HG03139 (cell line): ENCODE measurements around the gene ITPRID1.
"Not testable (repeated sequence)": the region's sequence is repeated elsewhere in the genome, so short reads cannot be mapped to it uniquely, and the experiment has no call there.

Source experiments
- ATAC-seq: cut with Tn5 transposase; IDR thresholded peaks from one replicate; pipeline ENCODE4 v1.9.1; 2021; ENCODE audit not compliant: unreplicated experiment

Gene ITPRID1

DNA sequence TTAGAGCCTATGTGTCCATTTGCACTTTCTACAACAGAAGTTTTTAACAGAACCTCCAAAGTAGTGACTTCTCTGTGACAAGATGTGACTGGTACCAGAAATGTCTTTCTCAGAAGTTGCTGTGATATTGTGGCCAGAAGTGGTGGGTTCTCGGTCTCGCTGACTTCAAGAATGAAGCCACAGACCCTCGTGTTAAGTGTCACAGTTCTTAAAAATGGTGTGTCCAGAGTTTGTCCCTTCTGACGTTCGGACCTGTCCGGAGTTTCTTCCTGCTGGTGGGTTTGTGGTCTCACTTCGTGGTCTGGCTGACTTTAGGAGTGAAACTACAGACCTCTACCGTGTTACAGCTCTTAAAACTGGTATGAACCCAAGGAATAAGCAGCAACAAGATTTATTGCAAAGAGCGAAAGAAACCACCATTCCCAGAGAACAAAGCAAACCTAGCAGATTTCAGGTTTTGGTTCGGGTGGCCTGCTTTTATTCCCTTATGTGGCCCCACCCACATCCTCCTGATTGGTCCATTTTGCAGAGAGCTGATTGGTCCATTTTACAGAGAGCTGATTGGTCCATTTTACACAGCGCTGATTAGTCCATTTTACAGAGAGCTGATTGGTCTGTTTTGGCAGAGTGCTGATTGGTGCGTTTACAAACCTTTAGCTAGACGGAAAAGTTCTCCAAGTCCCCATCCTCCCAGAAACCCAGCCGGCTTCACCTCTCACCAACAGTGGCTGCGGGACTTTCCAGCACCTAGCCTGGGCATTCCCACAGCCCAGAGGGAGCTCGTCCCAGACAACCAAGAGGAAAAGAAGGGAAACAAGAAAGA is 3.0 kb downstream of the ITPRID1 start:
- no peak for ATAC-seq

DNA sequence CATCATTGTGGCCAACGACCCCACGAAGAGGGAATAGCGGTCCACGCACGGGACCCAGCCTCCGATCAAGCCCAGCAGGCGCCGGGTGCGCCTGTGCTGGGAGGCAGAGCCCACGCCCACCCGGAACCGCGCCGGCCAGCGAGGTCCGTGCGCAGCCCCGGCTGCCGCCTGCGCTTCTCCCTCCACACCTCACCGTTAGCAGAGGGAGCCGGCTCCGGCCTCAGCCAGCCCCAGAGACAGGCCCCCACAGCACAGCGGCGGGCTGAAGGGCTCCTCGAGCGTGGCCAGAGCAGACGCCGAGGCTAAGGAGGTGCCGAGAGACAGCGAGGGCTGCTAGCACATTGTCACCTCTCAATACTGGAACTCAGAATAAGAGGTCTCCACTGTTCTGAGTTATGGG is 3.6 kb downstream of the ITPRID1 start:
- ATAC-seq, result no peak

DNA sequence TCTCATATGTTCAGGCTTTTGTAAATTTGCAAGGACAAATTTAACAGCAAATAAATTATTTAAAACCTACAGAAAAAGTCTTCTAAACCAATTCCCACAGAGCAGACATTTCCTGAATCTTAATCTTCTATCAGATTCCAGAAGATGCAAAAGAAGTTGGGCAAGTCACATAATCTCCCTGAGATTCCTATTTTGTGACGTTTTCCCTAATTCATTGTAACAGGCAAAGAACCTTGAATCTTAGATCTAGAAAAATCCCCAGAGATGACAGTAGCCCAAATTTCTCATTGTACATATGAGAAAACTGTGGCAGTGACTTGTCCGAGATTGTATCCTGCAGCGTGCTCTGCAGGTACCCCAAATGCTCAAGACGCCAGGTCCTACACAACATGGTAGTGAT is 4.9 kb downstream of the ITPRID1 start:
- ATAC-seq, result no peak

DNA sequence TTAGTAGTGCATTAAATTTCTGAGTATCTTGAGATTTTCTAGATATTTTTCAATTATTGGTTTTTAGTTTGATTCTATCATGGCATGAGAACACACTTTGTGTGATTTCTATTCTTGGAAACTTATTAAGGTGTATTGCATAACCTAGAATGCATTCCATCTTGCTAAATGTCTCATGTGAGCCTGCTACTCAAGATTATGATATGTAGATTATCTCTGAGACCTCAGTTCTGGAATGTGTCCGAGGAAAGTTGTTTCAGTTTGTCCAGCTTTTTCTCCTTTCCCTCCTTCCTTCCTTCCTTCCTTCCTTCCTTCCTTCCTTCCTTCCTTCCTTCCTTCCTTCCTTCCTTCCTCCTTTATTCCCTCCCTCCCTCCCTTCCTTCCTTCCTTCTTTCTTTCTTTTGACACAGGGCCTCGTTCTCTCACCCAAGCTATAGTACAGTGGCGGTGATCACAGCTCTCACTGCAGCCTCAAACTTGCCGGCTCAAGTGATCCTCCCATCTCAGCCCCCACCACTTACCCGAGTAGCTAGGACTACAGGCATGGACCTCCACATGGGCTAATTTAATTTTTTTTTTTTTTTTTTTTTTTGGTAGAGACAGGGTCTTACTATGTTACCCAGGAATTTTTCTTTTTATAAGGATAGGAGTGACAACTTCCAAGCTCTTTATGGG is 7.6 kb downstream of the ITPRID1 start:
- ATAC-seq, result no peak

DNA sequence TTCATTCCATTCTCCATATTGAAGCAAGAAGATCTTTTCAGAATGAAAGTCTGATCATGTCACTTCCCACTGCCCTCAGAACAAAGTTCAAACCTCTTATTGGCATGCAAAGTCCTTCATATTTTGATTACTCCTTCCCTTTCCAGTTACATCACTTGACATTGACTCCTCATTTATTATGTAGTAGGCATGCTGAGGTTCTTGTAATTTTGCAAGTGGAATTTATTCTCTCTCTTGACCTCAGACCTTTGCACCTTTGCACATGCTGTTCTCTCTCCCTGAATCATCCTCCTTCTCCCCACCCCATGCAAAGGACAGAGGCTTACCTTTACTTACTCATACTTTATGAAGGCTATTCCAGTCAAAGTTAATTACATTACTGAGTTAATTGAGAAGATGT is 13.0 kb downstream of the ITPRID1 start:
- ATAC-seq, result no peak

DNA sequence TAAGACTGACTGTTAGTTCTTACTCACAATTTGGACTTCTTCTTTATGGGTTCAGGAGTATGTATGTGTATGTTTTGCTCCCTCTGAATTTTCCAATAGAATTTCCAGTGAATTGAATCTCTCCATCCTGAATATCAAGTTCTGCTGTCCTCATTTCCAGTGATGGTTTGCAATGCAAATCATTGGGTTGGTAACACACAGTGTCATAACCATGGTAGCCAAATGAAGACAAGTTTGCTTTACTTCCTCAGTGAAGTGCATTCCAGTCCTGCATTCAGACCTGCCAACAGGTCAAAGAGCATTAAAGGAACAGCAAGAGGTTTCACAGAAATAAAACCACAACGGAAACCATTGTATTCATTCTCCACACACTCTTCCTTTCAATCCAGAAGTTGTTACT is 15.2 kb downstream of the ITPRID1 start:
- ATAC-seq, result no peak

DNA sequence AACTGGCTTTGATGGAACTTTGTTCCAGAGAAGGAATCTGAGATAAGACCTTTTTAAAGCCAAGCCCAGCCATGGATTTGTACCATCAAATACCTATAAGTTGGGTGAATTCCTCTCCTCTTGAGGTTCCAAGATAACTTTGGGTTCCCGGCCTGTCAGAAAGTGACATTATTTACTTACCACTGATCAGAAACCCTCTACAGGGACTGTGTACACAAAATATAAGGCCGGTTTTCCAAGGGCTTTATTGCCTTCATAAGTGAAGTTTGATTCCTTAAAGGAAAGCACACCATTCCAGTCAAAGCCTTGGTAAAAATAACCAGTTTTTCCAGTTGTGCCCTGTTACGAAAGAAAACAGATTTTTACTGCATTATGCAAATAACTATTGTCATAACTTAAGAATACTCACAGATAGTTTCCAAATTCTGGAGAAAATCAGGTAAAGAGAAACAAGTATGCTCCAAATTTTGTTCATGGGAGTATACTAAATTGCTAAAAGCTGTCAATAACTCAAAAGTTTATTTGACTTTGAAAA is 26.8 kb downstream of the ITPRID1 start:
- ATAC-seq, result not testable (repeated sequence)

DNA sequence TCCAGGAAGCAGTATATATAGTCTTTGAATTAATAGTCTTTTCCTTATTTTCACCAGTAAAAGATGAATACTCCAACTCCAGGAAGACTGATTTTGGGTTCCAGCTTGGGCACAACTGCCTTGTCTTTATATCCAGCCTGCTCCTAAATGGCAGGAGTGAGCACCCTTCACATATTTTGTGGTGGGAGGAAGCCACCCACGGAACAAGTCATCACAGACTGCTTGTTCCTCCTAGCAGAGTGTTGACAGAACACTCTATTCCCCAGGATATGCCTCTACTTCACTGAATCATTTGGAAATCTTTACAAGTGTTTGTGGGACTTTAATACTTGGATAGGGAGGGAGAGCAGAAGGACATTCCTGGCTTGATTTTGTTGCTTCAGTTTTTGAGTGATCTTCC is 31.7 kb downstream of the ITPRID1 start:
- no peak for ATAC-seq

DNA sequence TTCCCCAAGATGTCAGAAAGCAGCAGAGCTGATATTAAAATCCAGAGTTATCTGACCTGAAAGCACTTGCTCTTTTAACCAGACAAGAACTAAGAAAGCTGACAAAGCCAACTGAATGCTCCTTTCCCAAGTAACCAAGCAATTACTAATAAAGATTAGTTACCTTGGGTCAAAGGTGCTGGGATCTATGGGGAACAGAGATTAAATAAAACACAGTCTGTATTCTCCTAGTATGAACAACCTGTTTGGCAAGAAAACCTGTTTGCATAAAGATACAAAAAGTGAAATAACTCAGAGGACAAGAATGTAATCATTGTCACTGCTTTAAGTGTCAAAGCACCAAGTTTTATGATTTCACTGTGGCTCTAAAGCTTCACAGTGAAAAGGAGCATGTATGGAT is 35.7 kb downstream of the ITPRID1 start:
- ATAC-seq, result no peak

DNA sequence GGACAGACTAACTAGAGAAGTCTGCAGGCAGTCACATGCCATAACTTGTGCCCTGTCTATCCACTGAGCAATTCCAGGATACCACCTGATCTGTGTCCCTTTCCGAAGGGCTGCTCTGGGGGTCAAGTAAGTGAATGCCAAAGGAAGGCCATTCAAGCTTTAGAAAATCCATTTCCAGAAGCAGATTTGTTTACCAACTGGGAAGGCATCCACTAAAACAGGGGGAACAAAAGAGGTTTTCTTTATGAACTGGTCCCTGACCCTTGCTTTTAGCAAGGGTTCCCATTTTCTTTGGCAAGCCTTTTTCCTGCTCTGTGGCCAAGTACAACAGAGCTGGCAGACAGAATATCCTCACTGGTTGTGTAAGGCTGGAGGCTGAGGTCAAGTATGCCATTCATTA is 36.5 kb downstream of the ITPRID1 start:
- ATAC-seq, result no peak

DNA sequence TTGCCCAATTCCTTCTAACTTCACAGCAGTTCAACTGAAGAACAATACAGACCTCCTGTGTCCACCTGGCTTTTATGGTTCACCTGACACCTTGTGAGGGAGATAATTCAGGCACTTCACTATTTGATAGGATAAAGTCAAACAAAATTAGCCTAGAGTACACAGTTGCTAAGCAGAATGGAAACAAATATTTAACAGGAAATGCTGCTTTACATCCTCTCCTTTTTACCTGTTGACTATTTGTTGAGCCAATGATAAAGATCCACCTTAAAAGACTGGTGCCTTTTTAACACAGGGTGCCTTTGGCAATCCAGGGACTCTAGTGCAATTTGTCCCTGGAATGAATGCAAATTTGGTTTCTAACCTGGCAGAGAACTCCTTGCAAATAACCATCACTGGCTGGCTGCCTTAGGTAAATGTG is 39.8 kb downstream of the ITPRID1 start:
- ATAC-seq, result no peak

DNA sequence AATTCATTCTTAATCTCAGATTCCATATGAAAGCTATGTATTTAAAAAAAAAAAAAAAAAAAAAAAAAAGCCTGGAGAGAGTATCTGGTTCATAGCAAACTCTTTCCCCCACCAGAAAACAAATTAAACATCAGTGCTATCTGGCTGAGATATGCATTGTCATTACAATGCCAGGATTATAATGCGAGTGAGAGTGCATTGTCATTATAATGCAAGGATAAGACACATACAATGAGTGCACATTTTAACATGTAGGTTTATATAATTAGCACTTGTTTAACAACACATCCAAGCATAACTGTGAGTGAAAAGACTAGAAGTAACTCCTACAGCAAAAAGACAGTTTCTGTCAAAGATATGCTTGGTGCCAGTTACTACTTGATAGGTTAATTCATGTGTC is 48.1 kb downstream of the ITPRID1 start:
- no peak for ATAC-seq

DNA sequence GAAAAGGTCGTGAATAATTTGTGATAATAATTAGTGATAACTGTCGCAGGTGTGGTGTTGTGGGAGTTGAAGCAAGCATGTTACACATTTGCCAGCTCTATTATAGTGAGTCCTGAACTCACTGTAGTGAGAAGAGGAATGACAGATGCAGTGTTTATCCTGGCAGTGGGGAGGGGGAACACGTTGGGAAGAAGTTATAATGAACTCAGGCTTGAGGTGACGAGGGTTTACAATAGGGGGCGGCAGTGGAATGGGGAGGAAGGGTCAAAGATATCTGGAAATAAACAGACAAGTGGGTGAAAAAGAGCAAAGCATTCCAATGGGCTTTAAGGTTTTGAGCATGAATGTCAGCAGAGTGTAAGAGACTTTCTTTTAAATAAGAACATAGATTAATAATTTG is 49.6 kb downstream of the ITPRID1 start:
- no peak for ATAC-seq

DNA sequence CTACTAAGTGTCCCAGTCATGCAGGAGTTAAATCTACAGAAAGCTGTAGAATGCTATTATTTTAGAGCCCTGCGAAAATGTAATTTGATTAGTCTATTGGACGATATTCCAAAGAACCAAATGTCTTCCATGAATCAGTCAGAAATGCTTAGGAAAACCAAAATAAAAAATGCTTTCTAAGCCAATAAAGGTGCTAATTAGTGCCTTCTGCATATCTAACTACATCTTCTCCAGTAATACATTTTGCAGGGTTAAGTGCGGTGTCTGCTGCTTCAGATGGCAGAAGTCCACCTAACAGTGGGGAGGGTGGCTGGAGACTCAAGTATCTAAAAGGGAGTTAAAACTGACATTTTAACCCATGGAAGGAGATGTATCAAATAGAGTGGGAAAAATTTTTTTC is 50.1 kb downstream of the ITPRID1 start:
- ATAC-seq, result no peak

DNA sequence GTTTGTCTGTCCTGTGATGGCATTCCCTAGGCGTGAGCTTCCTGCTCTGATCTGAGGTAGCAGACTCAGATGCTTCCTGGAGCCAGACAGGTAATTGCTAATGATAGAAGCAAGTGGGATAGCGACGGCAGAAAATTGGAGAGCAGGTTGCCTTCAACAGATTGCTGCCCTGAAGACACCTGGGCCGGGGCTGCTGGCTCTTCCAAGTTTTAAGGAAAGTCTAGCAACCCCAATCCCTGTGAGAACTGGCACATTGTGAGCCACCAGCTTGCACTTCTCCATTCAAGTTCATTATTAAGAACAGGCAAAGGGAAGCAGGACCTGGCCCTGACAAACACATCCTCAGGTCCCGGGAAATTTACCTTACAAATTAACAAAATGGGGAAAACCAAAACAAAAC is 50.8 kb downstream of the ITPRID1 start:
- no peak for ATAC-seq

DNA sequence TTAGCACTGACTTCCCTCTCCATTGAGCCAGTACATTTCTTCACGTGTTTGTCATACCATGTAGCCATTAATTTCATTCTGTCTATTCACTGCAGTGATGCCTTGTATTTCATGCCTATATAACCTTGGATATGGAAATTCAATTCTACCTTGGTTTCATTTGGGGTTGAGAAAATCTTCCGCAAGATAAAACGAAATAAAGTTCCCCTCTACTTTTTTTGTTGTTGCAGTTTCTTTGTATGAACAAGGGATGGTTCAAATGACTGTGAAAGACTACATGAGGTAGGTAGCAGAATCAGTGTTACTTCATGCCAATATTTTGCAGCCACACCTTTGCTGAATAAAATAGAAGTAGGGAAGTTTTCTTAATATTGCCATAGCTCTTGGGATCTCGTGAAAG is 55.6 kb downstream of the ITPRID1 start:
- ATAC-seq, result no peak

DNA sequence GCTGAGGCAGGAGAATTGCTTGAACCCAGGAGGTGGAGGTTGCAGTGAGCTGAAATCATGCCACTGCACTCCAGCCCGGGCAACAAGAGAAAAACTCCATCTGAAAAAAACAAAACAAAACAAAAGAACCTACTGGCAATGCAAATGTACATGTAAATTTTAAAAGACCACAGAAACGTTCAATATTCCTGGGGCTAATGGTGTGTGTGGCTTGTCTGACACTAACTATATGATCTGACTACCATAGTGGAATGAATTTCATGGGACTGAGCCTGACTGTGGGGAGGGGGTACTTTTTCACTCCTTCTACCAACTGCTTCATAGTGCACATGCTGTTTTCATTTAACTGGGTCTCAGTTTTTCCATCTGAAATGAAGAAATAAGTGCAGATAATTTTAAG is 69.6 kb downstream of the ITPRID1 start:
- ATAC-seq, result no peak

DNA sequence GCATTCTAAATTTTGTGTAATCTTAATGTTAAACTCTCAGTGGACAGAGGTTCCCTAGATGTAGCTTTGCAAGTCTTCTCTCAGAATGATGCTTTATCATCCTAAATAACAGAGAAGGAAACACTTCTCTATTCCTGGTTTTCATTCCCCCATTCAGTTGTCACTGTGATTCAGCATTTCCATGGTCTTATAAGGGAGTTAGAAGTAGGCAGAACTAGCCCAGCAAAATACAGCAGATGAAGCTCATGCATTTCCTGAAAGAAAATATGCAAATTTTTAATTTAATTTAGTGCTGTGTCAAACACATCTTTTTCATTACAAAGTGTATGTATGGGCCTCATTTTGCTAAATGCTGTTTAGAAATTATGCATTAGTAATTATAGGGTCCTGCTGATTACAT is 70.1 kb downstream of the ITPRID1 start:
- ATAC-seq, result no peak

DNA sequence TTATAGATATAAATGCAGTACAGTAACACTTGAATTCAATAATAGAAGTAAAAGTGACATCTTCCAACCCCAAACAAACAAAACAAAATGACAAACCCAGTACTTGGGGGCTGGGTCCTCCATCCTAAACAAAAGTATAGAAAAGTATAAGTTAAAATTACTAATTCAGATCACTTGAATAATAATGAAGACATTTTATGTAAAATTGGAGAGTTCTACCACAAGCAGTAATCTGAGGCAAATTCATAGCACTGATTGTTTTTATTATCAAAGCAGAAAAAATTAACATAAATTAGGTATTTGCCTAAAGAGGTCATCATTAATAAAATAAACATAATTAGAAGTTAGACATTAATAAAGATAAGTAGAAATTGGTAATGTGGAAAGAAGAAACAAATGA is 81.5 kb downstream of the ITPRID1 start:
- no peak for ATAC-seq

DNA sequence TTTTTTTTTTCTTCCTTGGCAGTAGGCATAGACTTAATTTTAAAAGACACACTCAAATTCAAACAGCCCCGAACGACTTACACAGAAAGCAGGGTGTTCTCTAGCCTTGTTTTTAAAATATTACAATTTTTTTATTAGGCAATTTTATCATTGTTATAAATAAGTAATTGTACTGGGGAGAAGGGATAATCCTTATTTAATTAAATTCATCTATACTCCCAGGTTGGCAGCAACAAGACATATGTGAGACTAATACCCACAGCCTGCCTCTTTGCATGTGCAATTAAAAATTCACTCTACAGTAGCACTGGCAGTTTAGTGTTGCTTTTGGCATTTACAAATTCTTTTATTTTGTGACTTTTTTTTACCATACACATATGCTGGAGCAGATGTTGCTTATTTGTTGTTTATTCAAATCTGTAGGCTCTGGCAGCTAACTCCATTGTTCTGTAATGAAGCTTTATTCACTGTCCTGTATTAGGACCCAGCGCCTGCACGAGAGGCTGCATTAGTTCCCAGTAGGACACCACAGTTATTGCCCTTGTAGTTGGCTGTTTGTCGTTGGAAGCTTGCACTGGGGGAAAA is 88.2 kb downstream of the ITPRID1 start:
- no peak for ATAC-seq

DNA sequence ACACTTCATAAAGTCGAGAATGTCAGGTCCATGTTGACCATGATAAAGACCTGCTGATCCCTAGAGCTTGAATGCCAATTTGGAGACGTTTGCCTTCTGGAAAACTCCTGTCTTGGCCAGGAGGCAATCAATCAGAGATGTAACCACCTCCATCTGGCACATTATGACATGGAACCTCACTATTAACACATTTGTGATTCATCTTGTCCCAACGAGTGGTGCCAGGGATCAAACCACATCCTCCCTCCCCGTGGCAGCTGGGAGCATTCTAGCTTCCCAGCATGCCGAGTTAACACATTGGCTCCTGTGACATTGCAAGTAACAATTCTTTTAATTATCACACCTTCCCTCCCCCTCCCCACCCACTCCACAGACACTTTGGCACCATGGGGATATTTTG is 89.2 kb downstream of the ITPRID1 start:
- no peak for ATAC-seq

DNA sequence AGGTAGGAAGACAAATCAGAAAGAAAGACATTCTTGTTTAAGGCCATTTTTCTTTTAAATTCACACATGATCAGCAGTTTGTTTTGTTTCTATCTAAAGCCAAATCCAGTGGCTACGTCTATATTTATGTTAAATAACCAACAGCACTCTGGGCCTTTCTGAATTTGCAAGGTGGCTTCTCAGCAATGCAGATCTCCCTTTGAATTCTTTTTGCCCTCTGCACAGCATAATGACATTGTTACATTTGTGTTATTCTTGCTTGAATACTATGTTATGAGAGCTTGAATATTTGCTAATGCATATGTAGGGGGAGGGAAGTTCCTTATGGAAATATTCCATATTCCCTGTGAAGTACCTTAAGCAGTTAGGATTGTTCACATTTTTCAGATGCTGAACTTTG is 99.7 kb downstream of the ITPRID1 start:
- no peak for ATAC-seq
